HepG2 (cell line): Measurements from ENCODE around the gene PLBD2. TPM values are rescaled to one million over a fixed set of nuclear protein-coding genes. Genes with fewer than 3 reads are reported as not detected.

Source experiments
- SAP130 ChIP-seq: IDR thresholded peaks from 2 replicates; pipeline ENCODE4 v1.6.1; 2016; ENCODE audit warnings: low read depth
- THAP11 ChIP-seq: IDR thresholded peaks from 2 replicates; pipeline ENCODE4 v1.6.1; 2016; ENCODE audit warnings: missing biosample characterization, missing genetic modification reagents
- ZNF263 ChIP-seq: sonication (generic); formaldehyde crosslinking; IDR thresholded peaks from 2 replicates; pipeline ENCODE4 v1.4.0; 2020; ENCODE audit warnings: missing genetic modification reagents
- polyA plus RNA-seq, 8 experiments: library from polyadenylated mRNA; depleted of rRNA in 3 of 8; stranded (reverse) in 7 of 8; unstranded in 1 of 8; fragments of >200 nt; fragmentation: Illumina TruSeq in 4 of 8; extraction: Trizol in 4 of 8; gene quantifications; 2 replicates each; pipeline versions ENCODE4 v1.2.1 to v1.2.3, GENCODE V29; 2011 to 2016; ENCODE audit warnings: low read depth in 4 of 8, missing spikeins in 1 of 8, mixed read lengths in 1 of 8; ENCODE audit not compliant: insufficient read depth in 1 of 8
- total RNA-seq, 5 experiments: library from RNA; depleted of rRNA; stranded (reverse); fragments of >200 nt; fragmentation: Illumina TruSeq; extraction: Trizol; gene quantifications; 2 replicates each; pipeline ENCODE4 v1.2.3, GENCODE V29; 2016; ENCODE audit warnings: low read depth in 1 of 5
- TF ChIP-seq, protein P1 (sequence below): sonication (generic); formaldehyde crosslinking; IDR thresholded peaks from 2 replicates; pipeline ENCODE4 v1.5.0; 2020; ENCODE audit warnings: mild to moderate bottlenecking, missing genetic modification reagents, borderline replicate concordance
- TF ChIP-seq, protein P2 (sequence below): sonication (generic); formaldehyde crosslinking; IDR thresholded peaks from 2 replicates; pipeline ENCODE4 v1.4.0; 2020; ENCODE audit warnings: missing genetic modification reagents, borderline replicate concordance
- TF ChIP-seq, protein P3 (sequence below): sonication (generic); formaldehyde crosslinking; IDR thresholded peaks from 2 replicates; pipeline ENCODE4 v1.4.0; 2020; ENCODE audit warnings: mild to moderate bottlenecking, missing genetic modification reagents

Gene PLBD2
- total and polyA plus RNA-seq, 2 of the 13 experiments (the other 11 are each of a cell fraction or from before 2014, with no cell fraction given) = 6.7 to 8.5 TPM

DNA sequence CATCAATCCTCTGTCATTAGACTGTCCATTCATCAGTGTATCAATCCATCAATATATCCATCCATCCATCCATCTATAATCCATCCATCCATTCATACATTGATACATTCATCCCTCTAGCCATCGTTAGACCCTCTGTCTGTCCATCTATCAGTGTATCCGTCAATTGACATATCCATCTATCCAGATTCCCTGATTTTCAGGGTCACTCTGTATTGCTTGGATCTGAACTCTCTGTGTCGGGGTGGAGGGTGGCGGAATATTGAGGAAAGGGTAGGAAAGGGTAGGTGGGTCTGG, 80.9 kb downstream of the PLBD2 start (continued):
- TF ChIP-seq ZNF263 (CRISPR knock-in tag) (no peak), SAP130 (CRISPR knock-in tag) (no peak), THAP11 (CRISPR knock-in tag) (no peak)
- TF ChIP-seq, protein P1, sequence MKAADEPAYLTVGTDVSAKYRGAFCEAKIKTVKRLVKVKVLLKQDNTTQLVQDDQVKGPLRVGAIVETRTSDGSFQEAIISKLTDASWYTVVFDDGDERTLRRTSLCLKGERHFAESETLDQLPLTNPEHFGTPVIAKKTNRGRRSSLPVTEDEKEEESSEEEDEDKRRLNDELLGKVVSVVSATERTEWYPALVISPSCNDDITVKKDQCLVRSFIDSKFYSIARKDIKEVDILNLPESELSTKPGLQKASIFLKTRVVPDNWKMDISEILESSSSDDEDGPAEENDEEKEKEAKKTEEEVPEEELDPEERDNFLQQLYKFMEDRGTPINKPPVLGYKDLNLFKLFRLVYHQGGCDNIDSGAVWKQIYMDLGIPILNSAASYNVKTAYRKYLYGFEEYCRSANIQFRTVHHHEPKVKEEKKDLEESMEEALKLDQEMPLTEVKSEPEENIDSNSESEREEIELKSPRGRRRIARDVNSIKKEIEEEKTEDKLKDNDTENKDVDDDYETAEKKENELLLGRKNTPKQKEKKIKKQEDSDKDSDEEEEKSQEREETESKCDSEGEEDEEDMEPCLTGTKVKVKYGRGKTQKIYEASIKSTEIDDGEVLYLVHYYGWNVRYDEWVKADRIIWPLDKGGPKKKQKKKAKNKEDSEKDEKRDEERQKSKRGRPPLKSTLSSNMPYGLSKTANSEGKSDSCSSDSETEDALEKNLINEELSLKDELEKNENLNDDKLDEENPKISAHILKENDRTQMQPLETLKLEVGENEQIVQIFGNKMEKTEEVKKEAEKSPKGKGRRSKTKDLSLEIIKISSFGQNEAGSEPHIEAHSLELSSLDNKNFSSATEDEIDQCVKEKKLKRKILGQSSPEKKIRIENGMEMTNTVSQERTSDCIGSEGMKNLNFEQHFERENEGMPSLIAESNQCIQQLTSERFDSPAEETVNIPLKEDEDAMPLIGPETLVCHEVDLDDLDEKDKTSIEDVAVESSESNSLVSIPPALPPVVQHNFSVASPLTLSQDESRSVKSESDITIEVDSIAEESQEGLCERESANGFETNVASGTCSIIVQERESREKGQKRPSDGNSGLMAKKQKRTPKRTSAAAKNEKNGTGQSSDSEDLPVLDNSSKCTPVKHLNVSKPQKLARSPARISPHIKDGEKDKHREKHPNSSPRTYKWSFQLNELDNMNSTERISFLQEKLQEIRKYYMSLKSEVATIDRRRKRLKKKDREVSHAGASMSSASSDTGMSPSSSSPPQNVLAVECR = no peak
- TF ChIP-seq, protein P2, sequence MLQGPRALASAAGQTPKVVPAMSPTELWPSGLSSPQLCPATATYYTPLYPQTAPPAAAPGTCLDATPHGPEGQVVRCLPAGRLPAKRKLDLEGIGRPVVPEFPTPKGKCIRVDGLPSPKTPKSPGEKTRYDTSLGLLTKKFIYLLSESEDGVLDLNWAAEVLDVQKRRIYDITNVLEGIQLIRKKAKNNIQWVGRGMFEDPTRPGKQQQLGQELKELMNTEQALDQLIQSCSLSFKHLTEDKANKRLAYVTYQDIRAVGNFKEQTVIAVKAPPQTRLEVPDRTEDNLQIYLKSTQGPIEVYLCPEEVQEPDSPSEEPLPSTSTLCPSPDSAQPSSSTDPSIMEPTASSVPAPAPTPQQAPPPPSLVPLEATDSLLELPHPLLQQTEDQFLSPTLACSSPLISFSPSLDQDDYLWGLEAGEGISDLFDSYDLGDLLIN (CRISPR knock-in tag) = no peak
- TF ChIP-seq, protein P3, sequence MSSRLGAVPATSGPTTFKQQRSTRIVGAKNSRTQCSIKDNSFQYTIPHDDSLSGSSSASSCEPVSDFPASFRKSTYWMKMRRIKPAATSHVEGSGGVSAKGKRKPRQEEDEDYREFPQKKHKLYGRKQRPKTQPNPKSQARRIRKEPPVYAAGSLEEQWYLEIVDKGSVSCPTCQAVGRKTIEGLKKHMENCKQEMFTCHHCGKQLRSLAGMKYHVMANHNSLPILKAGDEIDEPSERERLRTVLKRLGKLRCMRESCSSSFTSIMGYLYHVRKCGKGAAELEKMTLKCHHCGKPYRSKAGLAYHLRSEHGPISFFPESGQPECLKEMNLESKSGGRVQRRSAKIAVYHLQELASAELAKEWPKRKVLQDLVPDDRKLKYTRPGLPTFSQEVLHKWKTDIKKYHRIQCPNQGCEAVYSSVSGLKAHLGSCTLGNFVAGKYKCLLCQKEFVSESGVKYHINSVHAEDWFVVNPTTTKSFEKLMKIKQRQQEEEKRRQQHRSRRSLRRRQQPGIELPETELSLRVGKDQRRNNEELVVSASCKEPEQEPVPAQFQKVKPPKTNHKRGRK (CRISPR knock-in tag) = no peak
- TF ChIP-seq, all 625 proteins: peak for 0
